ENCODE data around the gene ADAT3.

DNA sequence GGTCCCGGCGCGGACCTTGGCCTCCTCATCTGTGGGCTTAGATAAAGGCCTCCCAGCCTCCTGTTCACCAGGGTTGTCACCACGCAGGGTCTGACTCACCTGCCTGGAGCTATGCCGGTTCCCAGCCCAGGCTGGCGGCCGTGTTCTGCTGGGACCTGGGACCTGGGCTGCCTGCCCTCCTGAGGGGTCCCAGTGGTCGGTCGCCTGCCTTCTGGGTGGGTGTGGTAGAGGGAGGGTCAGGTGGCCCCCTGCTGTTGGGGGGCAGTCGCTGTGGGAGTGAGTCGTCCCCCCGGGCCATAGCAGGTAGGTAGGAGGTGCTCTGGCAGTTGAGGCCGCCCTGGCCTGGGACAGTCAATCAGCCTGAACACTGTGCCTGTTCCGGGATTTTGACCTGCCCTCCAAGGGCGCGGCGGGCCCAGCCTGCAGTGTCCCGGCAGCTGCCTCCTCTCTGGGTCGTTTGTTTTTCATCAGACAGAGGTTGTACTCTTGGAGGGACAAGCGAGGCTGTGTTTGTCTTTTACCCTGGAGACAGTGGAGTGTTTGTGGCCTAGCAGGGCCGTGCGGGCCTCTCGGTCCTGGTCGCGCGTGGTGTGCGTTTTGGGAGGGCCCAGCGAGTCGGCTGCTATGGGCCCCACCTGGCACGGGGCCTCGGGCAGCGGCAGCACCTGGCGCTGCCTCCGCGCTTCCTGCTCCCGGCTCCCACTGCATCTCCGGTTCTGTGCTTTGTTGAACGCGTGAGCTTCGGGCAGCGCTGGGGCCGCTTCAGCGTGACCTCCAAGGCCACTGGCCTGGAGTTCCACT, 2.6 kb downstream of the ADAT3 start:
- TF ChIP-seq TARDBP (IDR thresholded peaks at IDR 0.05) (no peak), FOXA1 (IDR thresholded peaks at IDR 0.05) (no peak), CTBP1 (IDR thresholded peaks at IDR 0.05; ENCODE audit: borderline replicate concordance) (no peak), SUZ12 (IDR thresholded peaks at IDR 0.05) (no peak), FOXK2 (IDR thresholded peaks at IDR 0.05) (no peak), SP1 (IDR thresholded peaks at IDR 0.05) (no peak), FOXM1 (IDR thresholded peaks at IDR 0.05; ENCODE audit: borderline replicate concordance) (no peak), L3MBTL2 (conservative IDR thresholded peaks at IDR 0.05) (no peak)

All from HEK293T (cell line).